Natural killer cell (primary cell): ENCODE measurements around the gene CEBPB. TPM values are rescaled to one million over a fixed set of nuclear protein-coding genes. Genes with fewer than 3 reads are reported as not detected.

Source experiments
- ATAC-seq, 3 donors: fragments of 150-1000 bp in 2 of 3; fragments of 200-7000 bp in 1 of 3; cut with Tn5 transposase; 1 replicate in 1 of 3; 2 replicates in 2 of 3; pipeline ENCODE4 v1.10.0; 2021; ENCODE audit warnings: mild to moderate bottlenecking in 2 of 3, moderate library complexity in 2 of 3
- DNase-seq, 2 donors: peaks; one replicate each; pipeline versions ENCODE4 v3.0.0 to v3.0.0-alpha.2; 2013 to 2021; ENCODE audit warnings: mixed read lengths in 1 of 2
- H3K27ac ChIP-seq: one replicate; pipeline ENCODE4 v1.5.1; 2013; ENCODE audit warnings: mild to moderate bottlenecking, low read length
- H3K27me3 ChIP-seq: one replicate; pipeline ENCODE4 v1.6.1; 2013; ENCODE audit warnings: low read length; ENCODE audit not compliant: control insufficient read depth, insufficient read depth
- H3K36me3 ChIP-seq: one replicate; pipeline ENCODE4 v1.6.1; 2013; ENCODE audit warnings: low read length; ENCODE audit not compliant: control insufficient read depth, insufficient read depth
- H3K4me1 ChIP-seq: one replicate; pipeline ENCODE4 v1.6.1; 2013; ENCODE audit warnings: low read length; ENCODE audit not compliant: control insufficient read depth, insufficient read depth
- H3K4me3 ChIP-seq: one replicate; pipeline ENCODE4 v1.5.1; 2013; ENCODE audit warnings: low read length
- H3K9me3 ChIP-seq: one replicate; pipeline ENCODE4 v1.6.1; 2013; ENCODE audit warnings: low read length; ENCODE audit not compliant: control insufficient read depth, insufficient read depth
- H3K27ac Mint-ChIP-seq, 2 donors: one replicate each; pipeline ENCODE4 v1.8.0; 2022; ENCODE audit warnings: mild to moderate bottlenecking in 2 of 2, mixed read lengths in 2 of 2, moderate library complexity in 1 of 2
- H3K27me3 Mint-ChIP-seq, 2 donors: one replicate each; pipeline ENCODE4 v1.8.0; 2022; ENCODE audit warnings: low read depth in 2 of 2, mixed read lengths in 2 of 2
- H3K36me3 Mint-ChIP-seq: one replicate; pipeline ENCODE4 v1.8.0; 2022; ENCODE audit warnings: mixed read lengths
- H3K4me1 Mint-ChIP-seq, 2 donors: one replicate each; pipeline ENCODE4 v1.8.0; 2022; ENCODE audit warnings: mixed read lengths in 2 of 2
- H3K4me3 Mint-ChIP-seq: one replicate; pipeline ENCODE4 v1.8.0; 2022; ENCODE audit warnings: mild to moderate bottlenecking, moderate library complexity, mixed read lengths
- H3K9me3 Mint-ChIP-seq, 2 donors: one replicate each; pipeline ENCODE4 v1.8.0; 2022; ENCODE audit warnings: mixed read lengths in 2 of 2
- CTCF ChIP-seq: fragments of 200-600 bp; IDR thresholded peaks from one replicate; pipeline ENCODE4 v1.8.0; 2022; ENCODE audit warnings: antibody characterized with exemption
- WGBS: methylation state at CpG from one replicate; pipeline ENCODE4 v1.1.7; 2013; ENCODE audit warnings: missing lambda C conversion rate; ENCODE audit not compliant: insufficient coverage; 5-methylcytosine and 5-hydroxymethylcytosine counted together
- intact Hi-C: fragments of 100-400 bp; cut with micrococcal nuclease; formaldehyde crosslinking; loops from one replicate; pipeline ENCODE4 v1.14.2; 2022
- total RNA-seq, 4 donors: library from RNA; stranded (reverse); fragments of 120-200 nt in 1 of 4; gene quantifications; one replicate each; pipeline versions ENCODE4 v1.2.3 to v1.2.4, GENCODE V29; 2013 to 2022

Gene CEBPB
- total RNA-seq, 3 donors from 2014 or later (not counting 1 experiment from before 2014, with no cell fraction given), result 32.1 to 79.8 (median 68.2) TPM

GRCh38 chr20:50202677-50203076 is 12.0 kb downstream of the CEBPB start:
- no peaks in the 10 kb centered on the region for H3K4me1 Mint-ChIP-seq
- H3K9me3 ChIP-seq, result peaks cover 4% of the 10 kb centered on the region
- ATAC-seq (no peak), DNase-seq (no peak)
- 67% methylated on average over 4 of the region's 5 CpGs for WGBS
- no peak for TF ChIP-seq CTCF
- H3K36me3 ChIP-seq, result no peaks in the 10 kb centered on the region
- H3K4me3 Mint-ChIP-seq, result no peak overlapping the region
- intact Hi-C loops, result no loop called here
- no peak overlapping the region for H3K4me3 ChIP-seq
- peaks cover 0 to 10% of the 10 kb centered on the region in 2 donors for H3K27me3 Mint-ChIP-seq
- no peaks in the 10 kb centered on the region for H3K27me3 ChIP-seq
- H3K36me3 Mint-ChIP-seq, result peaks cover 5% of the 10 kb centered on the region
- H3K4me1 ChIP-seq, result no peaks in the 10 kb centered on the region
- no peak overlapping the region for H3K27ac ChIP-seq
- peaks cover 0 to 2% of the 10 kb centered on the region in 2 donors for H3K9me3 Mint-ChIP-seq
- H3K27ac Mint-ChIP-seq, result no peak overlapping the region

- ATAC-seq (no peak), DNase-seq (no peak)
- H3K36me3 ChIP-seq, result no peaks in the 10 kb centered on the region
- Mint-ChIP-seq H3K27ac (no peak overlapping the region), H3K9me3 (peaks cover 0 to 2% of the 10 kb centered on the region in 2 donors), H3K27me3 (peaks cover 0 to 13% of the 10 kb centered on the region in 2 donors), H3K4me1 (no peaks in the 10 kb centered on the region), H3K36me3 (peaks cover 5% of the 10 kb centered on the region), H3K4me3 (no peak overlapping the region)
- intact Hi-C loops, result no loop called here
- no peak overlapping the region for H3K27ac ChIP-seq
- peaks cover 4% of the 10 kb centered on the region for H3K9me3 ChIP-seq
- 93% methylated on average over 5 of the region's 5 CpGs for WGBS
- no peak overlapping the region for H3K4me3 ChIP-seq
- TF ChIP-seq CTCF, result no peak
- H3K27me3 ChIP-seq, result no peaks in the 10 kb centered on the region
- no peaks in the 10 kb centered on the region for H3K4me1 ChIP-seq
Observed at GRCh38 chr20:50203951-50204937, 13.6 kb downstream of the CEBPB start.

- peaks cover 5% of the 10 kb centered on the region for H3K36me3 Mint-ChIP-seq
- no peak for ATAC-seq
Observed at GRCh38 chr20:50207026-50207425, 16.4 kb downstream of the CEBPB start.

More at GRCh38 chr20:50207026-50207425, 16.4 kb downstream of the CEBPB start:
- no peak overlapping the region for H3K4me3 ChIP-seq
- Mint-ChIP-seq H3K27me3 (peaks cover 0 to 15% of the 10 kb centered on the region in 2 donors), H3K27ac (no peak overlapping the region), H3K9me3 (peaks cover 0 to 2% of the 10 kb centered on the region in 2 donors), H3K4me1 (no peaks in the 10 kb centered on the region), H3K4me3 (no peak overlapping the region)
- DNase-seq, result no peak
- H3K9me3 ChIP-seq, result no peaks in the 10 kb centered on the region
- H3K27ac ChIP-seq, result no peak overlapping the region
- H3K36me3 ChIP-seq, result no peaks in the 10 kb centered on the region
- intact Hi-C loops, result no loop called here
- peaks cover 7% of the 10 kb centered on the region for H3K4me1 ChIP-seq
- TF ChIP-seq CTCF, result no peak
- WGBS, result 84% methylated on average over 1 of the region's 1 CpG
- no peaks in the 10 kb centered on the region for H3K27me3 ChIP-seq
